Ramos (cell line): Measurements from ENCODE around the gene KCNJ6.

Source experiments
- in situ Hi-C: fragments of 300-500 bp; cut with MboI; formaldehyde crosslinking; loops from one replicate; pipeline ENCODE4 v1.14.3; 2022; ENCODE audit warnings: low sequenced_read_pairs; ENCODE audit not compliant: unreplicated experiment

The KCNJ6 gene

GRCh38 chr21:37751268-37751975 lies 164.8 kb downstream of the KCNJ6 start:
- in situ Hi-C loops, result no loop called here

- in situ Hi-C loops, result no loop called here
Observed at GRCh38 chr21:37749132-37749531, 167.1 kb downstream of the KCNJ6 start.

- in situ Hi-C loops, result no loop called here
Observed at GRCh38 chr21:37748351-37748750, 167.9 kb downstream of the KCNJ6 start.

DNA sequence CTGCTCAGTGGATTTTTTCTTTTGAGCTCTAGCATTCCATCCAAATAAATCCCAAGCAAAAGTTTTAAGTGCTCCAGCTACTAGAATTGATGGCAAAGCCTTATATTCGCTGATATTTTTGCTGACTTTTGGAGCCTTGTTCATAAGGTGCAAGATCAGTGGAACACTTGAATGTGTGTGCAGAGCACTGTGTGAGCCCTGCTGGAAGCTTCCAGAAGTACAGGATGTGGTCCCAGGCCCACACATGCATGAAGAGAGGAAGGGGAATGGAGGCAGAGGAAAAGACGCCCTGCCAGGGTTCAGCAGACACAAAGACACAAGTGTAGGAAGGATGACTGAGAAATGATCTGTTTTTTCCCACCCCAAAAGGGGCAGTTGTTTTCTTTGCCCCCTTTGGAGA lies 169.4 kb downstream of the KCNJ6 start:
- in situ Hi-C loops, result no loop called here

- in situ Hi-C loops, result no loop called here
Observed at GRCh38 chr21:37744551-37744950, 171.7 kb downstream of the KCNJ6 start.

DNA sequence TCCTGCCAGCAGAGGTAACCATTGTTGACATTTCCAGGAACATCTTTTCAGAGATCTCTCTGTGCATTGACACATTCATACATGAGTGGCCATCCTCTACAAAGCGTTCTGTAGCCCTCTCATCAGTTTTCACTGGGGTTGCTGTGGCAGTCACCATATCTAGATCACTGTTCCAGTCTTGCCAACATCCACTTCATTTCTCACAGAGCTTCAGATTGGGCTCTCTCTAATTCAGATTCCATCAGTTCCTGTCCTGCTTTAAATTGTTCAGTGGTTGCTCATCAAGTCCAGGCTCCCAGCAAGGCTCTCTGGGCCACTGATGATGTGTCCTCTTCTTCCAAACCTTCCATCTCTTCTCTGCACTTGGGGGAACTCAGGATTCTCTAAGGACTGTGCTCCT lies 173.7 kb downstream of the KCNJ6 start:
- in situ Hi-C loops, result no loop called here

DNA sequence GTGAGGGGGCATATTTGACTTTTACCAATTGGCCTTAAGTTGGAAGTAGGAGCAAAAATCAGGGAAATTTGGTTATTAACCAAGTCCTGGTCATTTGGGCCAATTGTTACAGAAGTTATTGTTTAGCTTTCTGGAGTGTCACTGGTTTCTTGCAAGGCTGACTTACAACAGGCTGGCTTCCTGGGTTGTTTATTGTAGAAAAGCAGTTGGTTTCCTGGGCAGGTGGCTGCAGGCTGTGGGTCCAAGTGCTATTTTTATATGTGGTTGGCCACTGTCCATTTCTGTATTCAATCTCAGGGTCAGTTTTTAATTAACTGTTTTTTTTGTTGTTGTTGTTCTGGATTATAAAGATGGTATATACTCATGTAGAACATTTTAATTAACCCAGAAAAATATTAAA lies 174.1 kb downstream of the KCNJ6 start:
- in situ Hi-C loops, result no loop called here

DNA sequence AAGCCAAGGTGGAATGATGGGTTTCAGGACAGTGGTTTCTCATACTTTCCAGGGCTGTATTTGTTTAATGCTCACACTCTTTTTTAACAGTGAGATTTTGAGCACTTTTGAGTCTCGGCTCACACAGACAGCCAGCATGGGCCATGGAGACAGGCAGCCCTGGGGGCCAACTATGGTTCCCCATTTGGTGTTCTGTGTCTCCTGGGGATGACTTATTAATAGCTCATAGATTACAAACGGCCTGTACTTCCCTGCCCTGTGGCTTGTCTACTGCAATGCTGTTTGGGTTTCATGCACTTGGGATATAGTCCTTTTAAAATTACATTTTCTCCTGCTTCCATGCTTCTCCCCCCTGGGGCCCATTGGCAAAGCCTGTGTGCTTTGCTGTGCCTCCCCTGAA lies 178.3 kb downstream of the KCNJ6 start:
- in situ Hi-C loops, result no loop called here

GRCh38 chr21:37737507-37737906 lies 178.8 kb downstream of the KCNJ6 start:
- in situ Hi-C loops, result no loop called here

GRCh38 chr21:37734846-37735245 lies 181.4 kb downstream of the KCNJ6 start:
- in situ Hi-C loops, result no loop called here

DNA sequence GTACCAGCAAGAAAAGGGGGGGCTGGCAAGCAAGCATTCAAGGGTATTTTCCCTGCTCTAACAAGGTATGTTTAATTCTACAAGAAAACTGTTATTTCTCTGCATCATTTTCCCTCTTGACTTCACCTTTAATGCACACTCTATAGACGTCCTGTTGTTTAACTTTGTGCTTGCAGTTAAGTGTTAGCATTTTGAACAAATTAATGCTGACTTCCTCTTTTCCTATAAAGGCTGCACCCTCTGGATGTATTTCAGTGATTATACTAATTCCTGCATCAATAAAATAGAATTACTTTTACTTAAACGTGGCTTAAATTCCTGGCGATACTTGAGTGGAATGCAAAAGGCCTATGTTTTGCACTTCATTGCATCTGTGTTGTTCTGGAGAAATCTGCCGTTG lies 183.3 kb downstream of the KCNJ6 start:
- in situ Hi-C loops, result no loop called here

- in situ Hi-C loops, result loop anchor here (25.0 kb wide), 1 partner anchor 638 kb away; no protein-coding TSS in a partner anchor
Observed at GRCh38 chr21:37724201-37724600, 192.1 kb downstream of the KCNJ6 start.

DNA sequence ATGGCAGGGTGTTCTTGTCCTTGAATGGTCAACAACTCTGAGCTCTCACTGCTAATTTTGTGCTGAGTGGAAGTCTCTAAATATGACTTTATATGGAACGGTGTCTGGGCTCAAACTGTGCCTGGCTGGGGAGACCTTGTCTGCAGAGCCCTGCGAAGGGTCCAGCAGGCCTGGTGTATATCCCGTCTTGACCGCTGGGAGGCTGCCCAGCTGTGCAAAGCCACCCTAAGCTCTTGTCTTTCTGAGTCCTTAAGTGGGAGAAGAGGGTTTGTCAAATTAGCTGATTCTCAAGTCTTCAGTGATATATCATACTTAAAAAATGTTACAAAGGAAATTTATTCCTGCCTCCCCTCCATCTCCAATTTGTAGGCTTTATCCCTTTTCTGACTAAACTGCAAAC lies 198.7 kb downstream of the KCNJ6 start:
- in situ Hi-C loops, result loop anchor here (25.0 kb wide), 1 partner anchor 645 kb away; no protein-coding TSS in a partner anchor

DNA sequence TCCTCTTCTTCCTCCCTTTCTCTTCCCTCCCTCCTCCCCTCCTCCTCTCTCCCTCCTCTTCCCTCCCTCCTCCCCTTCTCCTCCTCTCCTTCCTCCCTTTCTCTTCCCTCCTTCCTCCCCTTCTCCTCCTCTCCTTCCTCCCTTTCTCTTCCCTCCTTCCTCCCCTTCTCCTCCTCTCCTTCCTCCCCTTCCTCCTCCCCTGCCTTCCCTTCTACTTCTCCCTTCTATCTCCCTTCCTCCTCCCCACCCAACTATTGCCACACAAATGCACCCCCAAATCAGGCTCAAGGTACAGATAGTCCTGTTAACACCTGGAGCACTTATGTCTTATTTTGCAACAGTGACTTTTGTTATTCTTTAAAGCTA lies 203.7 kb downstream of the KCNJ6 start:
- in situ Hi-C loops, result loop anchor here (25.0 kb wide), 1 partner anchor 650 kb away; no protein-coding TSS in a partner anchor

DNA sequence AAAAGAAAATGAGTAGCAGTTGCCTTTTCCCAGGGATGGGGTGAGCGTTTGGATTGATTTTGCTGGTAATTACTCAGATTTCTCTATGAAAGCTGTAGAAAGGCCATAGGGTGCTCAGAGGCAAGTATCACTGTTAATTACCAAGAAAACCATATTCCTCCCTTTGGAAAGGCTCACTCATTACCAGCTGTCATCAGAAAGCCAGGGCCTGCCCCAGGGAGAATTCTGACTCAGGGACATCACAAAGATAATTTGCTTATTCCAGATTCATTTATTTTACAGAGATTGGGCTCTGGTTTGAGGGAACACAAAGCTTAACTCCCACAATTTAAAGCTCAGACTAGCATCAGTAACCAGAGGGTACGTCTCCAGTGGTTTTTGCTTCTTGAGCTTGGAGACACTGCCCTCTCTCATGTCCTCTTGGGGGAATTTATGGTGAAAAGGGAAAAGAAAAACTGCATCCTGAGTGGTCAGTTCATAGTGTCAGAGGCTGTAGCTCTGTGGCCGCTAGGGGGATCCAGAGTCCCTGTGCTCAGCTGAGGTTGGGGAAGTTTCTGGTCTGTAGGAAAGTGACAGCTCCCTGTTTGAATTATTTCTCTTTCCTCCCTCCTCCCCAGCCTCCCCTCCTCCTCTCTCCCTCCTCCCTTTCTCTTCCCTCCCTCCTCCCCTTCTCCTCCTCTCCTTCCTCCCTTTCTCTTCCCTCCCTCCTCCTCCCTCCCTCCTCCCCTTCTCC lies 204.3 kb downstream of the KCNJ6 start:
- in situ Hi-C loops, result loop anchor here (25.0 kb wide), 1 partner anchor 650 kb away; no protein-coding TSS in a partner anchor

GRCh38 chr21:37711286-37711829 lies 204.9 kb downstream of the KCNJ6 start:
- in situ Hi-C loops, result loop anchor here (25.0 kb wide), 1 partner anchor 651 kb away; no protein-coding TSS in a partner anchor

DNA sequence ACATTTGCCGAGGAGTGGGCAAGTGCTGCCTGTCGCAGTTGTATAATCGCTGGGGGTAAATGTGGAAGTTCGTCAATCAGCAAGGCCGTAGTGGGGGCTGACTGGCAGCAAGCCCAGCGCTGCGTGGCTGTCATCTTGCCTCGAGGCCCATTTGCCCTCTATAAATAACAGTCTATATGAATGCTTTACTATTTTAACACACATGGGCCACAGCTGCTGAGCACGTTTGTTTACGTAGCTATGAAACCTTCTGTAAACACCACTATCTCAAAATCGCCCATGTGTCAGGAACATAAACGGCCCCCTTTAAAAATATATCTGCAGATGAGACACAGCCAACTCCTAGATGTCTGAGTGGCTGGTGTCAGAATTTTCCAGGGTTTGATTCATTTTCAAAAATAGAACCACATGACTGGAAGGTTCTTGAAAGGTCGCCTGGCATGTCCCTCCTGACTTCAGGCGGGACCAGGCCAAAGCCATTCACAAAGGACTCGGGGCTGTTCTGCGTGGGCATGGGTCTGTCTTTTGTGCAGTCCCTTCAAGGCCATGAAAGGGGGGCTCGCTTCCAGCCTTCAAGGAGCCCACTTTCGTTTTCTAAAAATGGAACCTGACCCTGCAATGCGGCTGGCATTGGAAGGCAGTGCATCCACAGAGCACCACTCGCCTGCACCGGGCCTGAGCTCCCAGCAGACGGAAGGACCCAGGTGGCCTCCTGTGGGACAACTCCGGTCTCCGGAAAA lies 205.5 kb downstream of the KCNJ6 start:
- in situ Hi-C loops, result loop anchor here (25.0 kb wide), 1 partner anchor 652 kb away; no protein-coding TSS in a partner anchor

DNA sequence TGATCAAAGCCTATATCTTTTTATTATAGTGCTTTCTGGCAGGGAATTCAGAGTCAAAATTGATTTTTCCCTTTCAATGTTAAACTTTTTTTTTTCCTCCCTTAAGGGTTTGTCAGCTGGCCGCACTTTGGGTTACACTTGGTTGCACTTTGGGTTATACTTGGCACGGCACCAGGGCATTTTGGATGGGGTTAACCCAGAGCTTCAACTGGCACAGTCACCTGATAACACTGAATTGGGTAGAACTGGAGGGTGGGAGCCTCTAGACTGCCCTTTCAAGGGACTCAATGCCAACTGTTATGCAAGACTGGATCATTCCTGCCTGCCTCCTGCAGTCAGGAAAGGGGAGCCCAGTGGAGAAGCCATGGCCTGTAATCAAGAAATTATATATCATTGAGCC lies 211.5 kb downstream of the KCNJ6 start:
- in situ Hi-C loops, result loop anchor here (25.0 kb wide), 1 partner anchor 658 kb away; no protein-coding TSS in a partner anchor

DNA sequence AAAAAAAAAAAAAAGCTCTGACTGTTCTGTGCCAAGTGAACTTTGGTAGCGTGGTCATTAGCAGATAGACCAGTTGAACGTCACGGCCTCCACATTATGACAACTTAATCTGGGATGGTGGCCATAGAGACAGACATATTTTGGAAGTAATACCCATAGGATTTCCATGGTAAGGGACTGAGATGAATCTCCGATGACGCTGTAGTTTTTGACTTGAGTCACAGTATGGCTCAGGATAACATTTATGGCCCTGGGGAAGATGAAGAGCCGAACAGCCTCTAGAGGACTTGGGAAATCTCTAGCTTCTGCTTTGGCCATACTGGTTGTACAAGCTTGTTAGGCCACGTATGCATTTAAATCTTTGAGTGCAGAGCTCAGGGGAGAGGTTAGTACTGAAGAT lies 214.0 kb downstream of the KCNJ6 start:
- in situ Hi-C loops, result loop anchor here (25.0 kb wide), 1 partner anchor 660 kb away; no protein-coding TSS in a partner anchor

- in situ Hi-C loops, result loop anchor here (25.0 kb wide), 1 partner anchor 662 kb away; no protein-coding TSS in a partner anchor
Observed at GRCh38 chr21:37700641-37701202, 215.5 kb downstream of the KCNJ6 start.
